RKO (cell line): Measurements from ENCODE around the gene VPS13C.

ENCODE experiments used
- DNase-seq: peaks from one replicate; pipeline ENCODE4 v3.0.0-alpha.2; 2016; ENCODE audit warnings: low spot score

The VPS13C gene

GRCh38 chr15:61938249-61938648 lies 122.0 kb downstream of the VPS13C start:
- no peak for DNase-seq

- no peak for DNase-seq
These were observed 123.6 kb downstream of the VPS13C start for GRCh38 chr15:61936528-61937195.

DNA sequence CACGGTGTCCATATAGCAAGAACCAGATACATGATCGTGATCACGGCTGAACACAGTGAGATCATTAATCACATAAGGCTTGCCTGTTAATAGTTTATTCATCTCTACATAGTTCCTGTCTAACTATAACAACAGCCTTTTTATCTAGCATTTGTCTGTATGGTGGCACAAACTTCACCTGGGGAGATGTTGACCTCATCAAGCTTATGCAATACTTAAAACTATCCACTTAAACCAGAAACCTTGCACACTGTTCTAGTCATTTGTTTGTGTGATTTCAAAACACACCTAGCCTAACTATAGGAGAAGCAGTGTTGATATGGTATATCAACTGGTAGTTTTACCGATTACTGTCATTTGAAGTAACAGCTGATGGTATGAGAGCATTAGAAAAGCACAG lies 124.8 kb downstream of the VPS13C start:
- DNase-seq: no peak

GRCh38 chr15:61929452-61929851 lies 130.8 kb downstream of the VPS13C start:
- DNase-seq: no peak

GRCh38 chr15:61923173-61923572 lies 137.1 kb downstream of the VPS13C start:
- DNase-seq: no peak

DNA sequence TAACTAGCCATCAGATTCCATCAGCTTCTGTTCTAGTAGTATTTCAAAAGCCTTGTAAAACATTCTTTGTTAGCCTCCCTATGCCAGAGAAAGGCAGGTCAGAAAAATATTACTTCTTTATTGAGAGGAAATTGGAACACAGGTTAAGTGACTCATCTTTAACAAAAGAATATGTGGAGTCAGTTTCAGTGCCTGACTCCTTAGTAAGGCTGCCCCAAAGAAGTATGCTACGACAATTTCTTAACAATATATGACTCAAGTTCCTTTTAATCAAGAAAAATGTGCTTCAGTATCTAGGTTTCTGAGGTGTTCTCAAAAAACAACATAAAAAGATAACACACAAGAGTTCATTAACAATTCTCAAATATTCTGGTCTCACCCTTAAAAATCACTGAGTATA lies 139.2 kb downstream of the VPS13C start:
- no peak for DNase-seq

GRCh38 chr15:61917457-61917856 lies 142.8 kb downstream of the VPS13C start:
- no peak for DNase-seq

- no peak for DNase-seq
These were observed 144.1 kb downstream of the VPS13C start for GRCh38 chr15:61916104-61916503.

- DNase-seq: no peak
These were observed 144.6 kb downstream of the VPS13C start for GRCh38 chr15:61915640-61916039.

DNA sequence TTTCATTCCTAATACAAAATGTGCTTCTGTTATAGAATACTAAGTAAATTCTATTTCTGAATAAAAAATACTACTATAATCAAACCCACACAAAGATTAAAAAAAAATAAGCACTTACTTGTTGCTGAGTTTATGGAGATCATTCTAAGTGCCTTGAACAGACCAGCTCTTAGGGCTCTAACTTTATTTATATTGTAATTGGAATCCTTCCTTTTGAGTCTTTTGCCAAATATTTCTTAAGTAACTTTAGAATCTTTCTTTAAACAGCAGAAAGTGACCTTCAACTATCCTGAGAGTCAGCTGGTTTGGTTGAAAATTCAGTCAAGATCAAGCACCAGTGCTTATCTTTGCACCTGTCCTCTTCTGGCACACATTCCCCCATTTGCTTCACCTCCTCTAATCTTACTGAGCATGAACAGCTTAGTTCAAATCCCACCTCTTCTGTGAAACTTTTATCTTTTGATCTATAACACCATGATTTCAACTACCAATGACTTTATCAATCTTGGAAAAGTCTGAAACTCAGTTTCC lies 149.3 kb downstream of the VPS13C start:
- no peak for DNase-seq

GRCh38 chr15:61908241-61908640 lies 152.0 kb downstream of the VPS13C start:
- no peak for DNase-seq

DNA sequence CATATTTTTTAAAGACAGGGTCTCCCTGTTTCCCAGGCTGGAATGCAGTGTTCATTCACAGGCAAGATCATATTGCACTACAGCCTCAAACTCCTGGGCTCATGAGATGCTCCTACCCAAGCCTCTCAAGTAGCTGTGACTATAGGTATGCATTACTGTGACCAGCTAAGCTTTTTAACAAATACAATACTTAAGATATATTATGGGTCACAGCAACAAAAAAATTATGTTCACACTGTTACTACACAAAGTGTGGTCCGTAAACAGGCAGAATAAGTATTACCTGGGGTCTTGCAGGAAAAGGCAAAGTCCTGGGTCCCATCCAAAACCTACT lies 152.5 kb downstream of the VPS13C start:
- DNase-seq: no peak

- DNase-seq: no peak
These were observed 153.1 kb downstream of the VPS13C start for GRCh38 chr15:61906961-61907752.

GRCh38 chr15:61893146-61893545 lies 167.1 kb downstream of the VPS13C start:
- no peak for DNase-seq

- DNase-seq: no peak
These were observed 168.1 kb downstream of the VPS13C start for GRCh38 chr15:61892140-61892539.

DNA sequence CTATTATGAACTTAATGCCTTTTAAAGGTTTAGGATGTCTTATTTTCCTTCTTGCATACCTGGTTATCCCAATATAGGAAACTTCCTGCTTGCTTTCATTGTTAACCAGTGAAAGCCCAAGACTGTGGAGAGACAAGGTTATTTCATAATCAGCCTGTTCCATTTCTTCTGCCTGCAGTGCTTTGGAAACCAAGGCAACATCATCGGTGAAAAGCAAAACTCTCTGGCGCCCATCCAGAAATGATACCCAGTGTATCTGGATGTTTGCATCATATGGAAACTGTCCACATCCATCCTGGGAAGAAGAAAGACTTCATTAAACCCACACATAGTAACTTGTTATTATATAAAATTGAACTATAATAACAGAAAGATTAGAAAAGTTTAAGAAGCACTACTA lies 170.1 kb downstream of the VPS13C start:
- DNase-seq: no peak

DNA sequence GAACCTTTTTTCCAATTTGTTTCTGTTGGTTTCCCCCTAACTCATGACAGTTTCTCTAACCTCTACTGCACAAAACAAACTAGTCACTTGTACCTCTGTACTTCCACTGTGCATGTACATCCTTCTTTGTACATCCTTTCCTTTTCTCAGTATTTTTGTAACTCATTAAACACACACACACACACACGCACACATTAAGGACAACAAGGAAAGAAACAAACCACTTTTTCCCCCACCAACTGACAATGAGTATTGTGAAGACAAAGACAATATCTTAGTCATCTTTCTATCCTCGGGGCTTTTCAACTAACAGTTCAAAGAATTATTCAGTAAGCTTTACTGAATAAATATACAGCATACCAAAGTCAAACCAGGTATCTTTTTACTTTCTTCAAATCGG lies 170.5 kb downstream of the VPS13C start:
- DNase-seq: no peak

- DNase-seq: no peak
These were observed 172.0 kb downstream of the VPS13C start for GRCh38 chr15:61888074-61888780.

DNA sequence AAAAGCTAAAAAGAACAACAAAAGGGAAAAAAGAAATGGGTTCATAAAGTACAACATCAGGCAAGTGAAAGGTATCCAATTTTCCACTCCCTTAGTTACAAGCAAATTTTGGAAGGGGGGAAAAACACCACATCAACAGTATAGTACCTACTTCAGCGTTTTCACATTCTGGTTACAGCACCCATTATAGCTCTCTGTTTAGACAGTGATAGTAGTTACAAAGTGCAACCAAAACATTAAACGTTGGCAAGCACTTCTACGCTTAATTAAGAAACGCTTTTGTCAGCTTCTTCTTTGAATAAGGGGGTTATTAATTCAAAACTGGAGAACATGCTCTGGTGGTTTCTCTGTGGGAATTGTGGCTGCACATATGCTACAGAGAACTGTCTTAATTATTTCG lies 180.2 kb downstream of the VPS13C start:
- no peak for DNase-seq

- DNase-seq: no peak
These were observed 181.0 kb downstream of the VPS13C start for GRCh38 chr15:61879219-61879618.

DNA sequence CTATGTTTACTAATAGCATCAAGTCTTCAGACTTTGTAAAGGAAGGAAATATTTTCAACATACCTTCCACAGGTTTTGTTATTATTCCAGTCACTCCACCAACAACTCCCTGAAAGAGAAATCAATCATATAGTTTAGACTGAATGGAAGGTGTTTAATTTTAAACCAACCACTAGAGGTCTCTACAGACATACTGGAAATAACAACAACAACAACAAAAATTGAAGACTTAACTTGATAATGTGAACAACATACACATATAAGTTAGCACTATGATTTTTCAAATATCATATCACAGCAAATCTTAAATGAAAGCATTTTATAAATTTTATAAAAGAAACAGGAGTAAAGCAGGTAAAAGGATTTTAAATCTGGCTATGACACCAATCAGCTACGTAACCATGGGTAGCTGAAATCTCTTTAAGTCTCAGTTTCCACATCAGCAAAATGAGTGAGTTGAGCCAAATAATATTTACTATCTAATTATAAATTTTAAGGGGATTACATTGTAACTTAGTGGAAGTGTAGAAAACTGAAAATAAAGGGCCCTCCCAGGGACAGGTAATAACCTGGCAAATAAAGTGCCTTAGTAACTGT lies 188.2 kb downstream of the VPS13C start:
- peak; percentile 61 for DNase-seq

DNA sequence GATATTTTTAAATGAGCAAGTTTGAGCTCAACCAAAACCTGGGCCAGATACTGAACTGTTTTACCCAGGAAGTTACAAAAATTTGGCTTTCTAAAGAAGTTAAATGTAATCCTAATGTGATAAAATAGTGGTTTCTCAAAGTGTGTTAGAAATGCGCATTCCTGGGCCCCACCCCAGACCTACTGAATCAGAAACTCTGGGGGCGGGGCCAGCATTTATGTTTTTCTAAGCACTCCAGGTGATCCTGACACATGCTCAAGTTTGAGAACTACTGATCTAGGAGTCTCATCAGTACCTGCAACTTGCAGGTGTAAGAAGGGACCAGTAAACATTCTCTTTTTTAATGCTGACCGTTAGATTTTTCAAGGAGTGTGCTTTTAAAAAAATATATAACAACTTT lies 190.6 kb downstream of the VPS13C start:
- no peak for DNase-seq

DNA sequence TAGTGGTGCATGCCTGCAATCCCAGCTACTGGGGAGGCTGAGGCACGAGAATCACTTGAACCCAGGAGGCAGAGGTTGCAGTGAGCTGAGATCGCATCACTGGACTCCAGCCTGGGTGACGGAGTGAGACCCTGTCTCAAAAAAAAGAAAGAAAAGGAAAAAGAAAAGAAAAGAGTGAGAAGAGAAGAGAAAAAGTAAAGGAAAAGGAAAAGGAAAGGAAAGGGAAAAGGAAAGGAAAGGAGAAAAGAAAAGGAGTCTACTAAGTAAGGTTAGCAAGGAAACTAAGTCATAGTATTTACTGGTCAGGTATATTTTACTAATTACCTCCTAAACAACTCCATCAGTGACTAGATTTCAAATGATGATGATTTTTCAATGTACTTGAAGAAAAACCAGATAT lies 198.3 kb downstream of the VPS13C start:
- no peak for DNase-seq
